ENCODE data around the gene GBGT1. TPM values are rescaled to one million over a fixed set of nuclear protein-coding genes. Genes with fewer than 3 reads are reported as not detected.

The GBGT1 gene
- total and polyA plus RNA-seq, 9 of the 15 experiments (the other 6 are each of a cell fraction or from before 2014, with no cell fraction given), result 0.55 to 25.8 (median 13.7) TPM

GRCh38 chr9:133107245-133107722, 56.4 kb downstream of the GBGT1 start:
- in situ Hi-C loops (cut with MboI) (loop anchor here (5.0 kb wide), 1 partner anchor 40 kb away; no protein-coding TSS in a partner anchor), intact Hi-C loops (cut with micrococcal nuclease) (no loop called here)
- BruUV-seq (replicated peaks), result no TSS peak
- FAIRE-seq, result no peak
- ChIA-PET POLR2A (interaction anchor here (1.2 to 3.3 kb wide), 4 partner anchors 7 to 16 kb away, joined by 3 to 12 read pairs (median 8); partner anchors contain the start of gene RALGDS), CTCF (ENCODE audit: low intra/inter-chr PET ratio) (no interaction called here)
- Histone ChIP-seq H3K79me2 (ENCODE audit: control insufficient read depth, insufficient read depth, low read length) (peaks cover 5% of the 10 kb centered on the region; the same call in 1 of the 3 replicates), H3K4me3 (no peak overlapping the region), H3K36me3 (ENCODE audit: control insufficient read depth, insufficient read depth, low read length) (peaks cover 95% of the 10 kb centered on the region; the same call in 2 of the 3 replicates), H3K4me2 (ENCODE audit: insufficient read depth, low read length) (no peak overlapping the region), H3K9me1 (ENCODE audit: control insufficient read depth, insufficient read depth, low read length) (no peaks in the 10 kb centered on the region), H2AFZ (ENCODE audit: low read depth, low read length) (no peak overlapping the region), H3K27me3 (ENCODE audit: control insufficient read depth in 2 of 2, insufficient read depth in 2 of 2, low read length in 2 of 2) (no peaks in the 10 kb centered on the region), H4K20me1 (replicated peaks; ENCODE audit: control insufficient read depth, insufficient read depth, low read length) (peaks cover 8% of the 10 kb centered on the region; the same call in 1 of the 2 replicates), H3K4me1 (replicated peaks in 1 of 2; ENCODE audit: control insufficient read depth in 2 of 2, insufficient read depth in 2 of 2, low read length in 2 of 2) (peaks cover 0 to 17% of the 10 kb centered on the region in 2 experiments; a peak in 3 of 5 replicates), H3K9me3 (replicated peaks; ENCODE audit: control insufficient read depth, insufficient read depth, low read depth, low read length) (no peaks in the 10 kb centered on the region), H3K27ac (ENCODE audit: extremely low read depth, low read depth, low read length) (no peak overlapping the region), H3K9ac (ENCODE audit: insufficient read depth in 1 of 2, low read depth in 2 of 2, low read length in 2 of 2) (0 out of 4 replicates have a peak overlapping the region, but pooled peaks of 1 of the 2 experiments have one; percentile 45)
- no peak for TF ChIP-seq ZNF586 (CRISPR knock-in tag; conservative IDR thresholded peaks at IDR 0.05)
- TF ChIP-seq JUN (IDR thresholded peaks at IDR 0.05; ENCODE audit: borderline replicate concordance, low read depth, low read length), result no peak
- no peak for TF ChIP-seq JUN (CRISPR knock-in tag; IDR thresholded peaks at IDR 0.05; ENCODE audit: borderline replicate concordance)
- TF ChIP-seq CHD2 (IDR thresholded peaks at IDR 0.05; ENCODE audit: low read depth, low read length), result no peak
- TF ChIP-seq, protein P1, sequence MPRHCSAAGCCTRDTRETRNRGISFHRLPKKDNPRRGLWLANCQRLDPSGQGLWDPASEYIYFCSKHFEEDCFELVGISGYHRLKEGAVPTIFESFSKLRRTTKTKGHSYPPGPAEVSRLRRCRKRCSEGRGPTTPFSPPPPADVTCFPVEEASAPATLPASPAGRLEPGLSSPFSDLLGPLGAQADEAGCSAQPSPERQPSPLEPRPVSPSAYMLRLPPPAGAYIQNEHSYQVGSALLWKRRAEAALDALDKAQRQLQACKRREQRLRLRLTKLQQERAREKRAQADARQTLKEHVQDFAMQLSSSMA (CRISPR knock-in tag; IDR thresholded peaks at IDR 0.05), result no peak
- TF ChIP-seq ZNF445 (CRISPR knock-in tag; IDR thresholded peaks at IDR 0.05; ENCODE audit: low read depth), result no peak
- TF ChIP-seq EHMT2 (IDR thresholded peaks at IDR 0.05), result no peak
- no peak for TF ChIP-seq ZNF124 (CRISPR knock-in tag; IDR thresholded peaks at IDR 0.05)
- ATAC-seq, result no peak
- DNase-seq (ENCODE audit: extremely low read depth in 1 of 4, low spot score in 3 of 4), result no peak
- 91% methylated on average over 7 of the region's 13 CpGs for WGBS (ENCODE audit: insufficient coverage, low coverage, missing lambda C conversion rate)

All from K562 (cell line).